Gastrocnemius medialis (tissue), 4 donors: ENCODE data around the gene ADAM22. TPM values are rescaled to one million over a fixed set of nuclear protein-coding genes. Genes with fewer than 3 reads are reported as not detected.

Source experiments
- ATAC-seq, 2 donors: fragments of 150-250 bp; one replicate each; pipeline ENCODE4 v1.9.1; 2016
- DNase-seq, 2 donors: peaks; one replicate each; pipeline ENCODE4 v3.0.0-alpha.2; 2019
- H3K27ac ChIP-seq, 4 donors: fragments of 200-600 bp; sonication (generic); 1 replicate in 1 of 4; 2 replicates in 3 of 4; pipeline ENCODE4 v1.5.1; 2016 to 2018; ENCODE audit warnings: mild to moderate bottlenecking in 2 of 4, moderate library complexity in 1 of 4
- H3K27me3 ChIP-seq, 3 donors: fragments of 200-600 bp; sonication (generic) in 2 of 3; 1 replicate in 1 of 3; 2 replicates in 2 of 3; pipeline versions ENCODE4 v1.5.1 to v1.6.0; 2016 to 2019; ENCODE audit warnings: mild to moderate bottlenecking in 1 of 3, moderate library complexity in 1 of 3
- H3K36me3 ChIP-seq, 2 donors: fragments of 200-600 bp; sonication (generic) in 1 of 2; one replicate each; pipeline ENCODE4 v1.5.1; 2017 to 2018
- H3K4me1 ChIP-seq, 2 donors: fragments of 200-600 bp; sonication (generic) in 1 of 2; one replicate each; pipeline ENCODE4 v1.5.1; 2016 to 2017; ENCODE audit warnings: mild to moderate bottlenecking in 2 of 2
- H3K4me3 ChIP-seq, 4 donors: fragments of 200-600 bp; sonication (generic) in 3 of 4; 1 replicate in 1 of 4; 2 replicates in 3 of 4; pipeline ENCODE4 v1.5.1; 2016 to 2019; ENCODE audit warnings: mild to moderate bottlenecking in 2 of 4
- H3K9me3 ChIP-seq, 3 donors: fragments of 200-600 bp; sonication (generic) in 2 of 3; 1 replicate in 1 of 3; 2 replicates in 2 of 3; pipeline ENCODE4 v1.5.1; 2016 to 2019
- POLR2A ChIP-seq, 2 donors: fragments of 450-650 bp; IDR thresholded peaks; one replicate each; pipeline ENCODE4 v1.6.1; 2017; ENCODE audit warnings: antibody characterized with exemption in 2 of 2, mild to moderate bottlenecking in 2 of 2, moderate library complexity in 2 of 2
- in situ Hi-C, 4 donors: fragments of 200-750 bp; cut with MboI; loops; one replicate each; pipeline versions ENCODE4 v1.15.0 to v1.8.0; 2017; ENCODE audit warnings: low sequenced_read_pairs in 4 of 4
- intact Hi-C: fragments of 100-400 bp; cut with DNase I; formaldehyde crosslinking; loops from one replicate; pipeline ENCODE4 v1.15.1; 2023; ENCODE audit warnings: low total_unique reads
- total RNA-seq, 4 donors: library from RNA; depleted of rRNA; stranded (reverse); fragments of >200 nt; gene quantifications; one replicate each; pipeline versions ENCODE4 v1.1.0 to v1.2.3, GENCODE V29; 2016
- TF ChIP-seq, protein P1 (sequence below), 5 experiments: fragments of 450-650 bp in 3 of 5; fragments of 200-600 bp in 2 of 5; sonication (generic) in 2 of 5; IDR thresholded peaks in 4 of 5; conservative IDR thresholded peaks in 1 of 5; 1 replicate in 4 of 5; 2 replicates in 1 of 5; pipeline ENCODE4 v1.5.1; 2016 to 2019; ENCODE audit warnings: antibody characterized with exemption in 5 of 5, mild to moderate bottlenecking in 3 of 5, moderate library complexity in 3 of 5

Gene ADAM22
- total RNA-seq, 4 donors from 2014 or later, result 0.07 to 0.31 (median 0.14) TPM

DNA sequence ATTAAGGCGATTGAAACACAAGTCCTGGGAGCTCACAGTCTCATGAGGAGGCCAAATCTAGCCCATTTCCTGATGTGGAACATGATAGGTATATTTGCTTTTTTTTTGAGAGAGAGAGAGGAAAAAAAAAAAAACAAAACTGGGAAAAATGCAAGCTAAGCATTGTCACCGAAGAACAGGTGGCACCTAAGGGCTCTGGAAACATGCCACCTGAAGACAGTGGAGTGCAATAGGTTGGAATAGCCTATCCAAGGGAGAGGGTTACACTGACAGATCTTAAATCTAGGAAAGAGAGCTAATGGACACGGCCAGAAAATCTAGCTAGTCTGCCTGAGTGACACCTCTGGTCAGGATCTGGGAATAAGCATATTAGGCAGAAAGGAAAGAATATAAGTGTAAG, 175.6 kb downstream of the ADAM22 start:
- peaks cover 8 to 11% of the 10 kb centered on the region in 2 donors for H3K4me1 ChIP-seq
- no peak overlapping the region for H3K27ac ChIP-seq
- ATAC-seq (no peak), DNase-seq (no peak)
- intact Hi-C loops, result loop anchor here (2.0 kb wide), 1 partner anchor 311 kb away; no protein-coding TSS in a partner anchor
- H3K4me3 ChIP-seq, result no peak overlapping the region
- H3K27me3 ChIP-seq, result no peaks in the 10 kb centered on the region
- H3K9me3 ChIP-seq, result no peaks in the 10 kb centered on the region
- H3K36me3 ChIP-seq, result no peaks in the 10 kb centered on the region
- TF ChIP-seq, protein P1, sequence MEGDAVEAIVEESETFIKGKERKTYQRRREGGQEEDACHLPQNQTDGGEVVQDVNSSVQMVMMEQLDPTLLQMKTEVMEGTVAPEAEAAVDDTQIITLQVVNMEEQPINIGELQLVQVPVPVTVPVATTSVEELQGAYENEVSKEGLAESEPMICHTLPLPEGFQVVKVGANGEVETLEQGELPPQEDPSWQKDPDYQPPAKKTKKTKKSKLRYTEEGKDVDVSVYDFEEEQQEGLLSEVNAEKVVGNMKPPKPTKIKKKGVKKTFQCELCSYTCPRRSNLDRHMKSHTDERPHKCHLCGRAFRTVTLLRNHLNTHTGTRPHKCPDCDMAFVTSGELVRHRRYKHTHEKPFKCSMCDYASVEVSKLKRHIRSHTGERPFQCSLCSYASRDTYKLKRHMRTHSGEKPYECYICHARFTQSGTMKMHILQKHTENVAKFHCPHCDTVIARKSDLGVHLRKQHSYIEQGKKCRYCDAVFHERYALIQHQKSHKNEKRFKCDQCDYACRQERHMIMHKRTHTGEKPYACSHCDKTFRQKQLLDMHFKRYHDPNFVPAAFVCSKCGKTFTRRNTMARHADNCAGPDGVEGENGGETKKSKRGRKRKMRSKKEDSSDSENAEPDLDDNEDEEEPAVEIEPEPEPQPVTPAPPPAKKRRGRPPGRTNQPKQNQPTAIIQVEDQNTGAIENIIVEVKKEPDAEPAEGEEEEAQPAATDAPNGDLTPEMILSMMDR (IDR thresholded peaks at IDR 0.05 in 4 of 5, conservative IDR thresholded peaks at IDR 0.05 in 1 of 5), result no peak
- TF ChIP-seq POLR2A (IDR thresholded peaks at IDR 0.05), result no peak
- in situ Hi-C loops, result loop anchor here in 1 of 4 donors (10.0 kb wide), 1 partner anchor 315 kb away; no protein-coding TSS in a partner anchor

DNA sequence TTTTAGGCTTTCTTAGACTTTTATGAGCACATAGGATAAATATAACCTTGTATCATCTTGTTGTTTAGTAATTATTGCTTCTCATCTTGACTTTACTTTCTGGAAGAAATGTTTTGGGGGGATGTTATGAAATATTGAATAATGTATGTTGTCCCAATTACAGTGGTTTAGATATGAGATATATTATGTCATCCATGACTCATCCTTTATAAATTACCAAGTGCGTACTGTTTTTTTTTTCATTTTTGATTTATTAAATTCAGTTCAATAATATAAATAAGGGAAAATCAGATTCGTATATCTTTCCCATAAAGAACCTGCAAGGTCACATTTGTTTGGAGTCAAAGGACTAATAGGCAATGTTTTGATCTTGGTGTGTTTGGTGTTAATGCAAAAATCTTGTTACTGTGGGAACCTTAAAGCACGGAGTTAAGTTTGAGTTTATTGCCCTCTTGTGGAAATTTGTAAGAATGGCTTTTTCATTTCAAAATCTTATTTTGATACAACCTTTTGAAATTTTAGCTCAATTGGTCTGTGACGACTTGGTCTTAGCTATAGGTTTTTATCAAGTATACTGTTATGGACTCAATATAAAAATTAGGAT, 177.2 kb downstream of the ADAM22 start:
- H3K27me3 ChIP-seq, result no peaks in the 10 kb centered on the region
- TF ChIP-seq, protein P1 (IDR thresholded peaks at IDR 0.05 in 4 of 5, conservative IDR thresholded peaks at IDR 0.05 in 1 of 5), result peak; percentile 12 to 57 (median 37)
- no peak for TF ChIP-seq POLR2A (IDR thresholded peaks at IDR 0.05)
- H3K27ac ChIP-seq, result no peak overlapping the region
- ATAC-seq (peak; percentile 53 to 65), DNase-seq (no peak)
- in situ Hi-C loops, result loop anchor here in 1 of 4 donors (10.0 kb wide), 1 partner anchor 316 kb away; no protein-coding TSS in a partner anchor
- H3K4me1 ChIP-seq, result peaks cover 8 to 11% of the 10 kb centered on the region in 2 donors
- H3K36me3 ChIP-seq, result no peaks in the 10 kb centered on the region
- H3K9me3 ChIP-seq, result no peaks in the 10 kb centered on the region
- no peak overlapping the region for H3K4me3 ChIP-seq
- intact Hi-C loops, result loop anchor here (2.0 kb wide), 1 partner anchor 312 kb away; no protein-coding TSS in a partner anchor

DNA sequence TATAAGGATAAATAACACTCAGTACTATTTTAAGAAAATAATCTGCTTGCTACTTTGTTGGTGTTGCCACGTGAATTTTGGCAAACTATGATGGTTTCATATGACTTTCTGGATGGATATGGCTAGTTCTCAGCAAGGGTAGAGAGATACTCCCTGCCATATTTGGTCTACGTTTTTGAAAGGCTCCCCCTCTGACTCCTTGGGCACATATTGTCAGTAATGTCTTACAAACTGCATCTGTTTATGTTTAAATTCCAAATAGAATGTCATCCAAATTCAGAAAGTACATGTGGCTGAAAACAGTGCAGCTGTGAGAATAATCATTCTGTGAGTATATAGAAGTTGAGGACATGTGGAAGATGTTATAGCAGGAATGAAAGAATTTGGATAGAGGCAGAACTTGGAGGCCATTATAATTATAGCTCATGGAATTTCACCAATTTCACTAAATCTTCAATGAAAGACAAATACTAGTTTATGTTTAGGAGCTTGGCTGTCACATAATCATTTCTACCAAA, 178.0 kb downstream of the ADAM22 start:
- Histone ChIP-seq H3K4me3 (no peak overlapping the region), H3K36me3 (no peaks in the 10 kb centered on the region), H3K27ac (no peak overlapping the region), H3K9me3 (no peaks in the 10 kb centered on the region), H3K4me1 (peaks cover 8 to 11% of the 10 kb centered on the region in 2 donors), H3K27me3 (no peaks in the 10 kb centered on the region)
- in situ Hi-C loops, result loop anchor here in 1 of 4 donors (10.0 kb wide), 1 partner anchor 317 kb away; no protein-coding TSS in a partner anchor
- intact Hi-C loops, result loop anchor here (2.0 kb wide), 1 partner anchor 313 kb away; no protein-coding TSS in a partner anchor
- TF ChIP-seq, protein P1 (IDR thresholded peaks at IDR 0.05 in 4 of 5, conservative IDR thresholded peaks at IDR 0.05 in 1 of 5), result no peak
- no peak for TF ChIP-seq POLR2A (IDR thresholded peaks at IDR 0.05)
- DNase-seq (no peak), ATAC-seq (peak; percentile 52 to 60)

DNA sequence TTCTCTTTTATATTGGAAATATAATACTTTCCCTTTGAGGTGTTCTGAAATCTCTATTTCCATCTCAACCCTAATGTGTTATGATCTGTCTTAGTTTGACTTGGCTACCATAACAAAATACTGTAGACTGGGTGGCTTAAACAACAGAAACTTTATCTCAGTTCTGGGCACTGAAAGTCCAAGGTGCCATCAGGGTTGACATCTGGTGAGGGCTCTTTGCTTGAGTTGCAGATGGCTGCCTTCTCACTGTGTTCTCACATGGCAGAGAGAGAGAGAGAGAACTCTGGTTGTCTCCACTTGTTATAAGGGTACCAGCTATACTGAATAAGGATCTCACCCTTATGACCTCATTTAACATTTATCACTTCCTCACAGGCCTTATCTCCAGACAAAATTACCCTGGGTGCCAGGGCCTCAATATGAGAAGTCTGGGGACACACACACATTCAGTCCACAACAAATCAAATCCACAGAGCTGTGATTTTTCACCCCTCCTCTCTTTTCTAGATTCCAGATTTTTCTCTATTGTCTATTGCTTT, 181.3 kb downstream of the ADAM22 start:
- no peak for ATAC-seq
- in situ Hi-C loops (loop anchor here in 1 of 4 donors (10.0 kb wide), 1 partner anchor 321 kb away; no protein-coding TSS in a partner anchor), intact Hi-C loops (no loop called here)
- DNase-seq, result no peak
- Histone ChIP-seq H3K4me1 (peaks cover 11 to 12% of the 10 kb centered on the region in 2 donors), H3K36me3 (no peaks in the 10 kb centered on the region), H3K9me3 (no peaks in the 10 kb centered on the region), H3K27me3 (no peaks in the 10 kb centered on the region), H3K4me3 (no peak overlapping the region), H3K27ac (no peak overlapping the region)
- TF ChIP-seq, protein P1 (IDR thresholded peaks at IDR 0.05 in 4 of 5, conservative IDR thresholded peaks at IDR 0.05 in 1 of 5), result no peak
